Coronary artery (tissue), 2 donors: ENCODE data around the gene SEPTIN11.

ENCODE experiments used
- DNase-seq: peaks from one replicate; pipeline ENCODE4 v3.0.0-alpha.2; 2017; ENCODE audit warnings: low spot score
- H3K27ac ChIP-seq, 2 donors: fragments of 200-600 bp; sonication (generic); one replicate each; pipeline ENCODE4 v1.5.1; 2016 to 2019
- H3K4me3 ChIP-seq: fragments of 200-600 bp; sonication (generic); 2 replicates; pipeline ENCODE4 v1.5.1; 2016; ENCODE audit warnings: mild to moderate bottlenecking, moderate library complexity
- CTCF ChIP-seq: fragments of 200-600 bp; sonication (generic); IDR thresholded peaks from one replicate; pipeline ENCODE4 v1.5.1; 2019; ENCODE audit warnings: antibody characterized with exemption

SEPTIN11 gene

GRCh38 chr4:76943790-76944189 is 5.8 kb upstream of the SEPTIN11 start:
- no peak for DNase-seq
- no peak overlapping the region for H3K4me3 ChIP-seq
- H3K27ac ChIP-seq = no peak overlapping the region
- TF ChIP-seq CTCF = no peak

- no peak for DNase-seq
- no peak overlapping the region for H3K4me3 ChIP-seq
- TF ChIP-seq CTCF = no peak
- H3K27ac ChIP-seq = no peak overlapping the region
These were observed 2.2 kb upstream of the SEPTIN11 start for GRCh38 chr4:76947369-76947768.

DNA sequence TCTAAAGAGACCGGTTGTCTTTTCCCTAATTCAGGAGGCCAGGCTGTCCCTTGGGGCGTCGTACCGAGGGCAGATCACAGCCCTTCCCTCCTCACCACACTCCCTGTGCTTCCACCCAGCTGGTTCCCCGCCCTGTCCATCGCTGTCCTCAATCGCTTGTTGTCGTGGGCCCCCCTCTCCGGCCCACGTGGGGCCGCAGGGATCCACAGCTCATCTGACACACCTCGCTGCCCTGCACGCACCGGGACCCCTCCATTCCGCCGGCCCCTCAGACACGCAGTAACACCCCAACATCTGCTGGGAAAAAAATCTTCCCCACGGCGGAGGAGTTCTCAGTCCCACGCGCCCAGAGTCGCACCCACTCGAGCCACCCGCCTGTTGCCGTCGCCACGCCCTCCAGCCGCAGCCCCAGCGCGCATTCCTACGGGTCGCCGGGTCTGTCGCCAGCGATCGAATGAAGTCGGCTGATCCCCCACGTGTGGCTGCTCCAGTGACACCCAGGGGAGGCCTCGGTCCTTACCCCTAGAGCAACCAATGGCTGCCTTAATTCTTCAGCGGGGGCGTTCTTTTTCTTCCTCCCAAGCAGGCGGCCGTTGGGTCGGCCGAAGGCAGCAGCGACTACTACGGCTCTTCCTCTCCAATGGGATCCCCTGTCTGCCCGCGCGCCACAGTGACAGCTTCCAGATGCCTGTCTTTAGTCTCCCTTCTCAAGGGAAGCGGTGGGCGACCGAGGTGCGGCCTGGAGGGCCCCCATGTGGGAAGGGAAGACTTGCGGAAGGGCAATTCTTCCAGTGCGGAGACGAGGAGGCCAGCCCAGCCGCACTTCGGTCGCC is 893 bp upstream of the SEPTIN11 start:
- peak overlapping the region; percentile 84 to 92 for H3K27ac ChIP-seq
- DNase-seq = peak; percentile 91
- no peak for TF ChIP-seq CTCF
- H3K4me3 ChIP-seq = peak overlapping the region; percentile 88

DNA sequence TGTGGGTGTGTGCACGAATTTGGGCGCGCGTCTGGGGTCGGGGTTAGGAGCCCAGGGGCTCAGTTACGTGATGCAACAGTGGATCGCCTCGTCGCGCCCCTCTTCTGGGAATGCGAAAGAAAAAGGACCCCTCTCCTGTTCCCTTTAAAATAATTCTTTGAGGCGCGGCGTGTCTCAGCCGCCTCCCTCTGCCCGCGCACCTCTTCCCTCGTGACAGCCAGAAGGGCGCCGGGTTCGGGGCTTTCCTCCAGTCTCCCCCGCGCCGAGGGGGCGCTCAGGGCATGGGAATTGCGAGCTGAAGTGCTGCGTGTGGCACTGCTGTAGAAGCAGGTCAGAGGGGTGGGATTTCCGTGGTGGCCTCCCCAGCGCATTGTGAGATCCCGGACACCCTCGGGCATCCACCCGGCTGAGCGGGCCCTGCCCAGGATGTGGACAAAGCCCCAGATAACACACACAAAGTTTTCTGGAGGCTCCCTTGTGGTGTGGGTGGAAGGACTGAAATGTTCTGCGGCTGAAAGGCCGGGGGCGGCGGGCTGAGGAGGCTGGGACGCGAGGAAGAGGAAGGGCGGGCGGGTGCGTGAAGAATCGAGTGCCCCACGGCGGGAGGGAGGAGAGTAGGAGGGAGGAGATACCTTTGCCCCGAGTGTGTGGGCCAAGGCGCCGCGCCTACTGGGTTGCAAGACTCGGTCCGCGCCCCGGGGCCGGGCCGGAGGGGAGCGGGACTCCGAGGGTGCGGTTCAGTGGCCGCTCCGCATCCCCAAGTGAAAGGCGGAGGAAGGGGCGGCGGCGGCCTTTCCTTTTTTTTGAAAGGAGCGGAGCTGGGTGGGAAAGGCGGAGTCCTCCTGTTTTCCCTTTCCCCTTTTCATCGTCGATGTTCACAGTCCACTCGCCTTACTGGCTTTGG is 752 bp downstream of the SEPTIN11 start:
- no peak for TF ChIP-seq CTCF
- Histone ChIP-seq H3K4me3 (peak overlapping the region; percentile 88), H3K27ac (peak overlapping the region; percentile 84 to 92)
- DNase-seq = peak; percentile 80

- DNase-seq = no peak
- Histone ChIP-seq H3K4me3 (peak overlapping the region; percentile 88), H3K27ac (peak overlapping the region; percentile 84 to 92)
- no peak for TF ChIP-seq CTCF
These were observed 1.6 kb downstream of the SEPTIN11 start for GRCh38 chr4:76950956-76951671.

- DNase-seq = no peak
- Histone ChIP-seq H3K4me3 (peak overlapping the region; percentile 88), H3K27ac (no peak overlapping the region)
- no peak for TF ChIP-seq CTCF
These were observed 2.1 kb downstream of the SEPTIN11 start for GRCh38 chr4:76951672-76952010.
